Endodermal cell (in vitro differentiated cells): Measurements from ENCODE around the gene REPS2. TPM values are rescaled to one million over a fixed set of nuclear protein-coding genes. Genes with fewer than 3 reads are reported as not detected.
A peak's percentile ranks its signal among the peaks of the same experiment; 100 is the strongest.

Experiments used
- DNase-seq: peaks from one replicate; pipeline ENCODE4 v3.0.0-alpha.2; 2017
- H3K27ac ChIP-seq: 2 replicates; pipeline ENCODE4 v1.5.1; 2013; ENCODE audit warnings: mild to moderate bottlenecking, low read depth, low read length, moderate library complexity
- H3K27me3 ChIP-seq: 2 replicates; pipeline ENCODE4 v1.6.1; 2013; ENCODE audit warnings: mild to moderate bottlenecking, low read length, moderate library complexity; ENCODE audit not compliant: insufficient read depth, control insufficient read depth, poor library complexity, severe bottlenecking
- H3K36me3 ChIP-seq: 2 replicates; pipeline ENCODE4 v1.7.0; 2013; ENCODE audit warnings: mild to moderate bottlenecking, low read length, moderate library complexity; ENCODE audit not compliant: control insufficient read depth, insufficient read depth
- H3K4me1 ChIP-seq: one replicate; pipeline ENCODE4 v1.7.0; 2013; ENCODE audit warnings: low read length; ENCODE audit not compliant: control insufficient read depth, insufficient read depth
- H3K4me3 ChIP-seq: 2 replicates; pipeline ENCODE4 v1.5.1; 2013; ENCODE audit warnings: mild to moderate bottlenecking, low read length, moderate library complexity
- H3K9ac ChIP-seq: 2 replicates; pipeline ENCODE4 v1.6.1; 2013; ENCODE audit warnings: mild to moderate bottlenecking, low read length, moderate library complexity; ENCODE audit not compliant: poor library complexity, severe bottlenecking; ENCODE audit errors: extremely low read depth
- H3K9me3 ChIP-seq: 2 replicates; pipeline ENCODE4 v1.6.1; 2013; ENCODE audit warnings: mild to moderate bottlenecking, low read length, moderate library complexity; ENCODE audit not compliant: control insufficient read depth
- H3K27ac Mint-ChIP-seq: 2 replicates; pipeline ENCODE4 v1.8.0; 2020; ENCODE audit warnings: mixed read lengths
- H3K27me3 Mint-ChIP-seq: 2 replicates; pipeline ENCODE4 v1.8.0; 2021; ENCODE audit warnings: mild to moderate bottlenecking, mixed read lengths; ENCODE audit not compliant: insufficient read depth
- H3K36me3 Mint-ChIP-seq: 2 replicates; pipeline ENCODE4 v1.8.0; 2020; ENCODE audit warnings: low read depth, mixed read lengths
- H3K4me1 Mint-ChIP-seq: 2 replicates; pipeline ENCODE4 v1.8.0; 2020; ENCODE audit warnings: mixed read lengths
- H3K4me3 Mint-ChIP-seq: 2 replicates; pipeline ENCODE4 v1.8.0; 2020; ENCODE audit warnings: mild to moderate bottlenecking, moderate library complexity, mixed read lengths
- H3K9me3 Mint-ChIP-seq: 2 replicates; pipeline ENCODE4 v1.8.0; 2020; ENCODE audit warnings: mild to moderate bottlenecking, mixed read lengths
- CTCF ChIP-seq: fragments of 200-600 bp; sonication (generic); conservative IDR thresholded peaks from 2 replicates; pipeline ENCODE4 v1.5.0; 2021; ENCODE audit warnings: antibody characterized with exemption, mild to moderate bottlenecking
- WGBS, 2 experiments: methylation state at CpG; one replicate each; pipeline versions ENCODE4 v1.1.5 to v1.1.7; 2013; ENCODE audit warnings: missing lambda C conversion rate in 2 of 2, mixed read lengths in 1 of 2; ENCODE audit not compliant: insufficient coverage in 1 of 2, insufficient read length in 1 of 2; 5-methylcytosine and 5-hydroxymethylcytosine counted together
- total RNA-seq, 2 donors: library from RNA; stranded (reverse); fragmentation: NEBNext Ultra II Directional in 1 of 2; extraction: Animal tissue kit (Norgen Biotek cat#: 25700) in 1 of 2; gene quantifications; 2 replicates in 1 of 2; 3 replicates in 1 of 2; pipeline ENCODE4 v1.2.1, GENCODE V29; 2021

REPS2 gene
- total RNA-seq, 2 donors from 2014 or later = 4.3 to 16.6 TPM

- TF ChIP-seq CTCF = no peak
- H3K4me1 Mint-ChIP-seq = peaks cover 8% of the 10 kb centered on the region
- H3K27ac Mint-ChIP-seq = no peak overlapping the region
- H3K4me3 Mint-ChIP-seq = no peak overlapping the region
- no peaks in the 10 kb centered on the region for H3K27me3 ChIP-seq
- H3K9me3 ChIP-seq = no peaks in the 10 kb centered on the region
- peaks cover 4% of the 10 kb centered on the region for H3K36me3 Mint-ChIP-seq
- no peak for DNase-seq
- peaks cover 4% of the 10 kb centered on the region for H3K9me3 Mint-ChIP-seq
- H3K4me1 ChIP-seq = no peaks in the 10 kb centered on the region
- no peaks in the 10 kb centered on the region for H3K36me3 ChIP-seq
- H3K27me3 Mint-ChIP-seq = peaks cover 4% of the 10 kb centered on the region
- H3K27ac ChIP-seq = no peak overlapping the region
- no peak overlapping the region for H3K9ac ChIP-seq
- no peak overlapping the region for H3K4me3 ChIP-seq
- 95 to 100% methylated on average over 1 to 3 of the region's 3 CpGs for WGBS, 2 experiments
These were observed 46.0 kb downstream of the REPS2 start for GRCh38 chrX:16992445-16992844.

GRCh38 chrX:16992951-16993350 is 46.5 kb downstream of the REPS2 start:
- peaks cover 4% of the 10 kb centered on the region for H3K27me3 Mint-ChIP-seq
- Histone ChIP-seq H3K27ac (no peak overlapping the region), H3K9me3 (no peaks in the 10 kb centered on the region), H3K4me3 (no peak overlapping the region), H3K36me3 (no peaks in the 10 kb centered on the region), H3K9ac (no peak overlapping the region), H3K27me3 (no peaks in the 10 kb centered on the region), H3K4me1 (no peaks in the 10 kb centered on the region)
- DNase-seq = no peak
- H3K27ac Mint-ChIP-seq = no peak overlapping the region
- peaks cover 8% of the 10 kb centered on the region for H3K4me1 Mint-ChIP-seq
- 92% methylated on average over 2 of the region's 2 CpGs; no CpG with 5 or more reads in 1 of the 2 experiments for WGBS, 2 experiments
- no peak overlapping the region for H3K4me3 Mint-ChIP-seq
- peaks cover 2% of the 10 kb centered on the region for H3K36me3 Mint-ChIP-seq
- peaks cover 2% of the 10 kb centered on the region for H3K9me3 Mint-ChIP-seq
- no peak for TF ChIP-seq CTCF

- no peaks in the 10 kb centered on the region for H3K4me1 ChIP-seq
- WGBS, 2 experiments = 97% methylated on average over 3 of the region's 4 CpGs; no CpG with 5 or more reads in 1 of the 2 experiments
- no peak overlapping the region for H3K9ac ChIP-seq
- no peak overlapping the region for H3K4me3 ChIP-seq
- Mint-ChIP-seq H3K4me1 (peaks cover 8% of the 10 kb centered on the region), H3K36me3 (no peaks in the 10 kb centered on the region), H3K27ac (no peak overlapping the region), H3K9me3 (no peaks in the 10 kb centered on the region), H3K4me3 (no peak overlapping the region), H3K27me3 (peaks cover 4% of the 10 kb centered on the region)
- DNase-seq = peak; percentile 65
- peak; percentile 77 for TF ChIP-seq CTCF
- H3K36me3 ChIP-seq = no peaks in the 10 kb centered on the region
- H3K9me3 ChIP-seq = no peaks in the 10 kb centered on the region
- H3K27ac ChIP-seq = no peak overlapping the region
- H3K27me3 ChIP-seq = no peaks in the 10 kb centered on the region
These were observed 47.4 kb downstream of the REPS2 start for GRCh38 chrX:16993791-16994318.
